Natural killer cell (primary cell): ENCODE data around the gene BTBD9. TPM values are rescaled to one million over a fixed set of nuclear protein-coding genes. Genes with fewer than 3 reads are reported as not detected.

Experiments used
- ATAC-seq, 3 donors: fragments of 150-1000 bp in 2 of 3; fragments of 200-7000 bp in 1 of 3; cut with Tn5 transposase; 1 replicate in 1 of 3; 2 replicates in 2 of 3; pipeline ENCODE4 v1.10.0; 2021; ENCODE audit warnings: mild to moderate bottlenecking in 2 of 3, moderate library complexity in 2 of 3
- DNase-seq, 2 donors: peaks; one replicate each; pipeline versions ENCODE4 v3.0.0 to v3.0.0-alpha.2; 2013 to 2021; ENCODE audit warnings: mixed read lengths in 1 of 2
- H3K27ac ChIP-seq: one replicate; pipeline ENCODE4 v1.5.1; 2013; ENCODE audit warnings: mild to moderate bottlenecking, low read length
- H3K27me3 ChIP-seq: one replicate; pipeline ENCODE4 v1.6.1; 2013; ENCODE audit warnings: low read length; ENCODE audit not compliant: control insufficient read depth, insufficient read depth
- H3K36me3 ChIP-seq: one replicate; pipeline ENCODE4 v1.6.1; 2013; ENCODE audit warnings: low read length; ENCODE audit not compliant: control insufficient read depth, insufficient read depth
- H3K4me1 ChIP-seq: one replicate; pipeline ENCODE4 v1.6.1; 2013; ENCODE audit warnings: low read length; ENCODE audit not compliant: control insufficient read depth, insufficient read depth
- H3K4me3 ChIP-seq: one replicate; pipeline ENCODE4 v1.5.1; 2013; ENCODE audit warnings: low read length
- H3K9me3 ChIP-seq: one replicate; pipeline ENCODE4 v1.6.1; 2013; ENCODE audit warnings: low read length; ENCODE audit not compliant: control insufficient read depth, insufficient read depth
- H3K27ac Mint-ChIP-seq, 2 donors: one replicate each; pipeline ENCODE4 v1.8.0; 2022; ENCODE audit warnings: mild to moderate bottlenecking in 2 of 2, mixed read lengths in 2 of 2, moderate library complexity in 1 of 2
- H3K27me3 Mint-ChIP-seq, 2 donors: one replicate each; pipeline ENCODE4 v1.8.0; 2022; ENCODE audit warnings: low read depth in 2 of 2, mixed read lengths in 2 of 2
- H3K36me3 Mint-ChIP-seq: one replicate; pipeline ENCODE4 v1.8.0; 2022; ENCODE audit warnings: mixed read lengths
- H3K4me1 Mint-ChIP-seq, 2 donors: one replicate each; pipeline ENCODE4 v1.8.0; 2022; ENCODE audit warnings: mixed read lengths in 2 of 2
- H3K4me3 Mint-ChIP-seq: one replicate; pipeline ENCODE4 v1.8.0; 2022; ENCODE audit warnings: mild to moderate bottlenecking, moderate library complexity, mixed read lengths
- H3K9me3 Mint-ChIP-seq, 2 donors: one replicate each; pipeline ENCODE4 v1.8.0; 2022; ENCODE audit warnings: mixed read lengths in 2 of 2
- CTCF ChIP-seq: fragments of 200-600 bp; IDR thresholded peaks from one replicate; pipeline ENCODE4 v1.8.0; 2022; ENCODE audit warnings: antibody characterized with exemption
- WGBS: methylation state at CpG from one replicate; pipeline ENCODE4 v1.1.7; 2013; ENCODE audit warnings: missing lambda C conversion rate; ENCODE audit not compliant: insufficient coverage; 5-methylcytosine and 5-hydroxymethylcytosine counted together
- intact Hi-C: fragments of 100-400 bp; cut with micrococcal nuclease; formaldehyde crosslinking; loops from one replicate; pipeline ENCODE4 v1.14.2; 2022
- total RNA-seq, 4 donors: library from RNA; stranded (reverse); fragments of 120-200 nt in 1 of 4; gene quantifications; one replicate each; pipeline versions ENCODE4 v1.2.3 to v1.2.4, GENCODE V29; 2013 to 2022

Gene BTBD9
- total RNA-seq, 3 donors from 2014 or later (not counting 1 experiment from before 2014, with no cell fraction given): 51.6 to 70.3 (median 54.3) TPM

DNA sequence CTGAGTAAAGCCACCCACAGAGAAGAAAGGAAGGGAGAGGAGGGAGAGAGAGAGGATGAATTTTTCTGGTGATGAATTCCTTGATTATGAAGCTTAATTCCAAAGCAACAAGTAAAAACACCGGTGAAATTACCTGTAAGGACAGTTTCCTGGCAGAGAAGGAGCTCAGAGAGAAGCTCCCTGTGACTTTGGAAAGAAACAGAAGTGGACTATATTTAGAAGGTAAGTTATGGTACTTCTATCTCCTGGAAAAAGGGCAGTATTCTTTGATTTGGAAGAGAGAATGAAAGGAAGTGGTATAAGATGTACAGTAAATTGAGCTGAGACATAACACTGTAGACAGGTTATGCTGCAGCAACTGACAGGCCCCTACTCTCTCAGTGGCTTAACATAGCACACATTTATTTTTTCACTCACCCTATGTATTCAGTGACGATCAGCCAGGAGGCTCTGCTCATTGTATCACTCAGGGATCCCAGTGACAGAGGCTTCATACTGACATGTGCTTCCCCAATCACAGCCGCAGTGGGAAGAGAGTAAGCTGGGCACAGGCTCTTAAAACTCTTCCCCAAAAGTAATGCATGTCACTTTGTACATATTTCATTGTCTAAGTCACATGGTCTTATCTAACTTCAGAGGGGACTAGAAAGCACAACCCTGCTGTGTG, 349.5 kb downstream of the BTBD9 start:
- peaks cover 0 to 5% of the 10 kb centered on the region in 2 donors for H3K9me3 Mint-ChIP-seq
- no peak overlapping the region for H3K4me3 Mint-ChIP-seq
- H3K9me3 ChIP-seq: no peaks in the 10 kb centered on the region
- no peak overlapping the region for H3K27ac ChIP-seq
- peaks cover 0 to under 1% of the 10 kb centered on the region in 2 donors for H3K4me1 Mint-ChIP-seq
- no peaks in the 10 kb centered on the region for H3K27me3 Mint-ChIP-seq
- H3K4me1 ChIP-seq: no peaks in the 10 kb centered on the region
- no peaks in the 10 kb centered on the region for H3K36me3 ChIP-seq
- DNase-seq (no peak), ATAC-seq (no peak)
- intact Hi-C loops: no loop called here
- no peak overlapping the region for H3K4me3 ChIP-seq
- no peak for TF ChIP-seq CTCF
- 88% methylated on average over 3 of the region's 3 CpGs for WGBS
- H3K27ac Mint-ChIP-seq: no peak overlapping the region
- H3K36me3 Mint-ChIP-seq: peaks cover 8% of the 10 kb centered on the region
- H3K27me3 ChIP-seq: no peaks in the 10 kb centered on the region

GRCh38 chr6:38287487-38287886, 352.2 kb downstream of the BTBD9 start:
- no peaks in the 10 kb centered on the region for H3K4me1 ChIP-seq
- ATAC-seq (no peak), DNase-seq (no peak)
- TF ChIP-seq CTCF: no peak
- no CpG with 5 or more reads among the region's 2 CpGs for WGBS
- no peaks in the 10 kb centered on the region for H3K27me3 ChIP-seq
- H3K36me3 ChIP-seq: peaks cover 2% of the 10 kb centered on the region
- no peak overlapping the region for H3K27ac ChIP-seq
- no peak overlapping the region for H3K4me3 ChIP-seq
- H3K9me3 ChIP-seq: no peaks in the 10 kb centered on the region
- Mint-ChIP-seq H3K27ac (no peak overlapping the region), H3K27me3 (no peaks in the 10 kb centered on the region), H3K36me3 (no peaks in the 10 kb centered on the region), H3K4me3 (no peak overlapping the region), H3K9me3 (peaks cover 0 to 2% of the 10 kb centered on the region in 2 donors), H3K4me1 (peaks cover 6 to 15% of the 10 kb centered on the region in 2 donors)
- intact Hi-C loops: no loop called here

DNA sequence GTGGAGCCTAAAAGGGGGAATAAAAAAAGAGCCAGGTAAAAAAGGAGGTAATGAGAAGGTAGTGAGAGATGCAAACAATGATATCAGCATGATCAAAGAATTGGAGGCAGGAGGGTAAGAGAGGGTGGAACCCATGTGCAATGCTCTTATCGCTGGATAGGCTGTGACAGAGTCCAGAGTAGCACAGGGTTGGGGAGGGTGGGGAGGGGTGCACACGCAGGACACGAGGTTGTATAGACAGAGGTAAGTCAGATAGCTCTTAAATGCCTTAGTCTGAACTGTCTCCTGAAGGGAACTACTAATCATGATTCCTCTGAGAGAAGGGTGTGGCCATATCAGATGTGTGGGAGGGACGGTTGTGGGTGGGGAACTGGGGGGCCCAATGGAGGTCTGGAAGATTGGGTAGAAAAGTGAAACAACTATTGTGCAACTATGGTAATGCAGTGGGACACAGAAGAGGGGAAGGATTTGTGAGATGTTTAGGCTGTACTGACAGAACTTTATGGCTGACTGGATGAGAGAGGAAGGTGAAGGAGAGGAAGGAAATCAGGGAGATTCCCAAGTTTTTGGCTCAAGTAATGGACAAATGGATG, 354.8 kb downstream of the BTBD9 start:
- Mint-ChIP-seq H3K27ac (no peak overlapping the region), H3K9me3 (peaks cover 0 to 2% of the 10 kb centered on the region in 2 donors), H3K36me3 (no peaks in the 10 kb centered on the region), H3K27me3 (no peaks in the 10 kb centered on the region), H3K4me1 (peaks cover 6 to 21% of the 10 kb centered on the region in 2 donors), H3K4me3 (no peak overlapping the region)
- DNase-seq (no peak), ATAC-seq (no peak)
- intact Hi-C loops: no loop called here
- Histone ChIP-seq H3K4me3 (no peak overlapping the region), H3K36me3 (peaks cover 2% of the 10 kb centered on the region), H3K27me3 (no peaks in the 10 kb centered on the region), H3K9me3 (no peaks in the 10 kb centered on the region), H3K27ac (no peak overlapping the region), H3K4me1 (no peaks in the 10 kb centered on the region)
- 96% methylated on average over 4 of the region's 4 CpGs for WGBS
- no peak for TF ChIP-seq CTCF
